BJ (cell line): ENCODE measurements around the gene ZSWIM3. TPM values are rescaled to one million over a fixed set of nuclear protein-coding genes. Genes with fewer than 3 reads are reported as not detected.
"Not testable (repeated sequence)": the region's sequence is repeated elsewhere in the genome, so short reads cannot be mapped to it uniquely, and the experiment has no call there.

Experiments
- CTCF ChIA-PET: fragments of 350-600 bp; formaldehyde crosslinking; extraction: SDS; loops from one replicate; lab custom pipeline; 2021; ENCODE audit warnings: antibody characterized with exemption, inconsistent platforms; lab: Yijun Ruan, JAX
- POLR2A ChIA-PET: fragments of 300-600 bp; sonication (Branson Sonifier 250); formaldehyde crosslinking; extraction: SDS; loops from one replicate; lab custom pipeline; 2021; ENCODE audit warnings: antibody characterized with exemption; lab: Charles Lee
- DNase-seq: peaks from one replicate; pipeline ENCODE4 v3.0.0-alpha.2; 2011; ENCODE audit warnings: low read depth
- H3K27me3 ChIP-seq: 2 replicates; pipeline ENCODE4 v1.6.0; 2011; ENCODE audit warnings: low read length; ENCODE audit not compliant: control insufficient read depth, insufficient read depth
- H3K36me3 ChIP-seq: 2 replicates; pipeline ENCODE4 v1.5.1; 2011; ENCODE audit warnings: low read length; ENCODE audit not compliant: control insufficient read depth, insufficient read depth
- H3K4me3 ChIP-seq: 2 replicates; pipeline ENCODE4 v1.5.1; 2011; ENCODE audit warnings: low read depth, mild to moderate bottlenecking, control low read depth, low read length
- CTCF ChIP-seq: IDR thresholded peaks from 2 replicates; pipeline ENCODE4 v1.5.1; 2011; ENCODE audit warnings: low read depth, mild to moderate bottlenecking, control low read depth, inconsistent platforms, low read length, moderate library complexity; ENCODE audit not compliant: insufficient read depth
- polyA plus RNA-seq: library from polyadenylated mRNA; depleted of rRNA; stranded (reverse); fragments of >200 nt; gene quantifications from 2 replicates; pipeline ENCODE4 v1.2.3, GENCODE V29; 2011

ZSWIM3 gene
- polyA plus RNA-seq, 1 experiment, result 4.5 TPM

GRCh38 chr20:45897289-45897688, 39.9 kb downstream of the ZSWIM3 start:
- TF ChIP-seq CTCF, result no peak
- ChIA-PET POLR2A (no interaction called here), CTCF (no interaction called here)
- Histone ChIP-seq H3K27me3 (no peaks in the 10 kb centered on the region), H3K4me3 (no peak overlapping the region), H3K36me3 (peaks cover 24% of the 10 kb centered on the region)
- no peak for DNase-seq

GRCh38 chr20:45897692-45898091, 40.3 kb downstream of the ZSWIM3 start:
- CTCF ChIA-PET, result interaction anchor here (2.5 kb wide), 1 partner anchor 7 kb away, joined by 8 read pairs; the partner anchor contains the start of genes CTSA and NEURL2
- no peak for DNase-seq
- H3K36me3 ChIP-seq, result peaks cover 23% of the 10 kb centered on the region
- TF ChIP-seq CTCF, result no peak
- H3K4me3 ChIP-seq, result no peak overlapping the region
- H3K27me3 ChIP-seq, result no peaks in the 10 kb centered on the region
- POLR2A ChIA-PET, result no interaction called here

GRCh38 chr20:45898285-45898684, 40.9 kb downstream of the ZSWIM3 start:
- H3K27me3 ChIP-seq, result no peaks in the 10 kb centered on the region
- no peak overlapping the region for H3K4me3 ChIP-seq
- TF ChIP-seq CTCF, result no peak
- no peak for DNase-seq
- ChIA-PET POLR2A (no interaction called here), CTCF (interaction anchor here (2.5 kb wide), 1 partner anchor 8 kb away, joined by 8 read pairs; the partner anchor contains the start of genes CTSA and NEURL2)
- peaks cover 20% of the 10 kb centered on the region for H3K36me3 ChIP-seq

- peaks cover 18% of the 10 kb centered on the region for H3K36me3 ChIP-seq
- no peak for TF ChIP-seq CTCF
- POLR2A ChIA-PET, result interaction anchor here (0.5 kb wide), 1 partner anchor 8 kb away, joined by 3 read pairs; the partner anchor contains the start of genes CTSA and NEURL2
- CTCF ChIA-PET, result interaction anchor here (1.1 to 2.5 kb wide), 2 partner anchors 9 kb away, joined by 3 to 8 read pairs; partner anchors contain the start of genes CTSA and NEURL2
- no peak for DNase-seq
- H3K4me3 ChIP-seq, result no peak overlapping the region
- no peaks in the 10 kb centered on the region for H3K27me3 ChIP-seq
Measured at GRCh38 chr20:45899046-45899835, 41.8 kb downstream of the ZSWIM3 start.

GRCh38 chr20:45901332-45901731, 43.9 kb downstream of the ZSWIM3 start:
- peaks cover 16% of the 10 kb centered on the region for H3K36me3 ChIP-seq
- H3K4me3 ChIP-seq, POLR2A ChIA-PET, H3K27me3 ChIP-seq, DNase-seq: not testable (repeated sequence)
- CTCF ChIA-PET, result interaction anchor here (0.9 kb wide), 1 partner anchor 16 kb away, joined by 3 read pairs; no protein-coding TSS in a partner anchor
